ENCODE data around the gene ZC3H7B. TPM values are rescaled to one million over a fixed set of nuclear protein-coding genes. Genes with fewer than 3 reads are reported as not detected.
A peak's percentile ranks its signal among the peaks of the same experiment; 100 is the strongest.

Gene ZC3H7B
- total and polyA plus RNA-seq, 2 donors (not counting 3 experiments of a cell fraction or from before 2014, with no cell fraction given): 66.8 to 95.9 TPM

DNA sequence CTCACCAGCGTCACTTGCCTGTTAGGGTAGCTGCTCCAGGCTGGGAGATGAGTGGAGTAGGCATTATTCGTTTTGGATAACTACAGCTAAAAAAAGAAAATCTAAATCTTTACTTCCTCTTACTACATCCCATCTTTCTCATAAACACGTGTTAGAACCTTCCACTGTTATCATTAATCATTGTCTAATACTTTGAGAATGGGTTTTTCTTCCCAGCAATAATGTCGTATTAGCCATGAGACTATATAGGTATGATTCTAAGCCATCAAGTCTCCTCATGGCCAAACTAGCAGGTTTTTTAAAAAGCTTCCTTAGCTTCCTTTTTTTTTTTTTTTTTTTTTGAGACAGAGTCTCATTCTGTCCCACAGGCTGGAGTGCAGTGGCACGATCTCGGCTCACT, 76.5 kb downstream of the ZC3H7B start:
- DNase-seq (ENCODE audit: low read depth, low spot score) (no peak), FAIRE-seq (no peak)
- intact Hi-C loops (cut with micrococcal nuclease): no loop called here
- H3K9ac ChIP-seq (replicated peaks; ENCODE audit: extremely low read depth, insufficient read depth, low read length): no peak overlapping the region
- H3K4me1 ChIP-seq (ENCODE audit: control insufficient read depth, extremely low read depth, insufficient read depth, low read length): peaks cover 11% of the 10 kb centered on the region
- H3K36me3 ChIP-seq (ENCODE audit: control insufficient read depth in 2 of 2, extremely low read depth in 1 of 2, insufficient read depth in 2 of 2, low read length in 2 of 2): no peaks in the 10 kb centered on the region
- no TSS peak for BruUV-seq (replicated peaks)
- dilution Hi-C loops (cut with MboI; ENCODE audit: extremely low pct_ligation_motif_present, low sequenced_read_pairs): no loop called here
- no peaks in the 10 kb centered on the region for H4K20me1 ChIP-seq (replicated peaks; ENCODE audit: control insufficient read depth, extremely low read depth, insufficient read depth, low read length)
- no peak overlapping the region for H3K4me2 ChIP-seq (ENCODE audit: insufficient read depth, low read length)
- H3K27me3 ChIP-seq (ENCODE audit: control insufficient read depth in 2 of 2, insufficient read depth in 2 of 2, low read length in 2 of 2): peaks cover 0 to 5% of the 10 kb centered on the region in 2 experiments
- H3K9me3 ChIP-seq (replicated peaks; ENCODE audit: control insufficient read depth, insufficient read depth, low read length): no peaks in the 10 kb centered on the region
- H3K4me3 ChIP-seq (replicated peaks in 1 of 3; ENCODE audit: insufficient read depth in 1 of 3, low read depth in 1 of 3, low read length in 3 of 3): no peak overlapping the region
- no peak overlapping the region for H2AFZ ChIP-seq (ENCODE audit: low read depth, low read length)
- POLR2A ChIA-PET: no interaction called here
- H3K79me2 ChIP-seq (ENCODE audit: control insufficient read depth, insufficient read depth, low read length): no peaks in the 10 kb centered on the region
- CTCF ChIA-PET: interaction anchor here (2.3 kb wide), 1 partner anchor 26 kb away, joined by 7 read pairs; no protein-coding TSS in a partner anchor
- TF ChIP-seq GATA2 (IDR thresholded peaks at IDR 0.05; ENCODE audit: insufficient read depth, insufficient read length, low read depth, low read length): no peak
- H3K27ac ChIP-seq (ENCODE audit: insufficient read depth, low read depth, low read length): no peak overlapping the region
- H3K9me1 ChIP-seq (replicated peaks; ENCODE audit: control insufficient read depth, extremely low read depth, insufficient read depth, low read length): no peaks in the 10 kb centered on the region

GRCh38 chr22:41380993-41381328, 79.6 kb downstream of the ZC3H7B start:
- dilution Hi-C loops (cut with MboI; ENCODE audit: extremely low pct_ligation_motif_present, low sequenced_read_pairs) (no loop called here), intact Hi-C loops (cut with micrococcal nuclease) (loop anchor here (1.0 to 5.0 kb wide), 5 partner anchors 67 to 430 kb away; partner anchors contain the start of genes PHF5A, RANGAP1 and RBX1)
- no peaks in the 10 kb centered on the region for H4K20me1 ChIP-seq (replicated peaks; ENCODE audit: control insufficient read depth, extremely low read depth, insufficient read depth, low read length)

More at GRCh38 chr22:41380993-41381328, 79.6 kb downstream of the ZC3H7B start:
- TF ChIP-seq POLR2A (IDR thresholded peaks at IDR 0.05; ENCODE audit: low read depth, low read length): no peak
- TF ChIP-seq MYC (IDR thresholded peaks at IDR 0.05; ENCODE audit: low read depth, low read length): no peak
- no peak for TF ChIP-seq GATA2 (IDR thresholded peaks at IDR 0.05; ENCODE audit: insufficient read depth, insufficient read length, low read depth, low read length)
- no peaks in the 10 kb centered on the region for H3K9me3 ChIP-seq (replicated peaks; ENCODE audit: control insufficient read depth, insufficient read depth, low read length)
- FAIRE-seq (no peak), DNase-seq (ENCODE audit: low read depth, low spot score) (peak; percentile 62)
- H3K4me3 ChIP-seq (replicated peaks in 1 of 3; ENCODE audit: insufficient read depth in 1 of 3, low read depth in 1 of 3, low read length in 3 of 3): peak overlapping the region; percentile 11 to 66 (median 38)
- H2AFZ ChIP-seq (ENCODE audit: low read depth, low read length): peak overlapping the region; percentile 83
- POLR2A ChIA-PET: interaction anchor here (0.5 to 2.1 kb wide), 7 partner anchors 14 to 92 kb away, joined by 3 to 25 read pairs (median 4); partner anchors contain the start of genes ACO2, PHF5A and TOB2
- BruUV-seq (replicated peaks): no TSS peak
- H3K9me1 ChIP-seq (replicated peaks; ENCODE audit: control insufficient read depth, extremely low read depth, insufficient read depth, low read length): no peaks in the 10 kb centered on the region
- peak overlapping the region; percentile 64 for H3K27ac ChIP-seq (ENCODE audit: insufficient read depth, low read depth, low read length)
- CTCF ChIA-PET: interaction anchor here (0.7 to 3.3 kb wide), 13 partner anchors 8 to 163 kb away, joined by 3 to 20 read pairs (median 4); partner anchors contain the start of gene POLR3H
- H3K36me3 ChIP-seq (ENCODE audit: control insufficient read depth in 2 of 2, extremely low read depth in 1 of 2, insufficient read depth in 2 of 2, low read length in 2 of 2): no peaks in the 10 kb centered on the region
- H3K4me2 ChIP-seq (ENCODE audit: insufficient read depth, low read length): peak overlapping the region; percentile 67
- H3K79me2 ChIP-seq (ENCODE audit: control insufficient read depth, insufficient read depth, low read length): no peaks in the 10 kb centered on the region
- H3K27me3 ChIP-seq (ENCODE audit: control insufficient read depth in 2 of 2, insufficient read depth in 2 of 2, low read length in 2 of 2): peaks cover 0 to 5% of the 10 kb centered on the region in 2 experiments
- H3K4me1 ChIP-seq (ENCODE audit: control insufficient read depth, extremely low read depth, insufficient read depth, low read length): peaks cover 11% of the 10 kb centered on the region
- H3K9ac ChIP-seq (replicated peaks; ENCODE audit: extremely low read depth, insufficient read depth, low read length): peak overlapping the region; percentile 56

Measured in endothelial cell of umbilical vein (primary cell).